Stimulated activated CD4-positive, alpha-beta T cell treated with anti-CD3 and anti-CD28 coated beads, Interleukin-15, amount 100 ng/mL, for 48 hours (primary cell): ENCODE data around the gene LRRC72.
"Not testable (repeated sequence)": the region's sequence is repeated elsewhere in the genome, so short reads cannot be mapped to it uniquely, and the experiment has no call there.

Experiments used
- DNase-seq, 2 donors: peaks; one replicate each; pipeline ENCODE4 v3.0.0-alpha.2; 2020; ENCODE audit warnings: low read depth in 2 of 2

Gene LRRC72

GRCh38 chr7:16528520-16528919, 1.9 kb downstream of the LRRC72 start:
- no peak for DNase-seq

- no peak for DNase-seq
These were observed 3.1 kb downstream of the LRRC72 start for GRCh38 chr7:16529697-16530096.

- no peak for DNase-seq
These were observed 5.1 kb downstream of the LRRC72 start for GRCh38 chr7:16531707-16532106.

GRCh38 chr7:16532272-16532671, 5.6 kb downstream of the LRRC72 start:
- no peak for DNase-seq

GRCh38 chr7:16535500-16535899, 8.9 kb downstream of the LRRC72 start:
- DNase-seq = no peak

GRCh38 chr7:16540559-16540958, 13.9 kb downstream of the LRRC72 start:
- DNase-seq = not testable (repeated sequence)

GRCh38 chr7:16542401-16542800, 15.8 kb downstream of the LRRC72 start:
- no peak for DNase-seq

GRCh38 chr7:16543456-16543855, 16.8 kb downstream of the LRRC72 start:
- no peak for DNase-seq

- DNase-seq = no peak
These were observed 20.4 kb downstream of the LRRC72 start for GRCh38 chr7:16546921-16547505.

GRCh38 chr7:16548428-16548827, 21.8 kb downstream of the LRRC72 start:
- no peak for DNase-seq

- DNase-seq = no peak
These were observed 24.0 kb downstream of the LRRC72 start for GRCh38 chr7:16550671-16551070.

- no peak for DNase-seq
These were observed 28.1 kb downstream of the LRRC72 start for GRCh38 chr7:16554518-16555236.

GRCh38 chr7:16556359-16556758, 29.7 kb downstream of the LRRC72 start:
- DNase-seq = no peak

GRCh38 chr7:16558761-16559302, 32.2 kb downstream of the LRRC72 start:
- DNase-seq = no peak

GRCh38 chr7:16559497-16560179, 33.0 kb downstream of the LRRC72 start:
- DNase-seq = no peak

- no peak for DNase-seq
These were observed 35.3 kb downstream of the LRRC72 start for GRCh38 chr7:16561943-16562342.

- no peak for DNase-seq
These were observed 36.0 kb downstream of the LRRC72 start for GRCh38 chr7:16562456-16563220.

- DNase-seq = no peak
These were observed 36.8 kb downstream of the LRRC72 start for GRCh38 chr7:16563281-16564022.

GRCh38 chr7:16564023-16564380, 37.4 kb downstream of the LRRC72 start:
- DNase-seq = no peak

GRCh38 chr7:16564909-16565426, 38.3 kb downstream of the LRRC72 start:
- no peak for DNase-seq

- no peak for DNase-seq
These were observed 45.3 kb downstream of the LRRC72 start for GRCh38 chr7:16571941-16572340.
